Tibial artery (tissue), 4 donors: ENCODE measurements around the gene KLF16.
A peak's percentile ranks its signal among the peaks of the same experiment; 100 is the strongest.

Experiments used
- DNase-seq, 2 donors: peaks; one replicate each; pipeline ENCODE4 v3.0.0-alpha.2; 2019
- H3K27ac ChIP-seq, 2 donors: fragments of 200-600 bp; sonication (generic) in 1 of 2; 1 replicate in 1 of 2; 2 replicates in 1 of 2; pipeline ENCODE4 v1.5.1; 2018 to 2019; ENCODE audit warnings: mild to moderate bottlenecking in 1 of 2
- H3K27me3 ChIP-seq, 2 donors: fragments of 200-600 bp; sonication (generic) in 1 of 2; one replicate each; pipeline versions ENCODE4 v1.5.1 to v1.6.0; 2016 to 2019
- H3K36me3 ChIP-seq, 3 donors: fragments of 200-600 bp; sonication (generic) in 2 of 3; one replicate each; pipeline ENCODE4 v1.5.1; 2016 to 2019; ENCODE audit warnings: mild to moderate bottlenecking in 2 of 3
- H3K4me1 ChIP-seq, 4 donors: fragments of 200-600 bp; sonication (generic) in 2 of 4; 1 replicate in 3 of 4; 2 replicates in 1 of 4; pipeline ENCODE4 v1.5.1; 2016 to 2019
- H3K4me3 ChIP-seq, 2 donors: fragments of 200-600 bp; sonication (generic) in 1 of 2; 1 replicate in 1 of 2; 2 replicates in 1 of 2; pipeline ENCODE4 v1.5.1; 2018 to 2019; ENCODE audit warnings: mild to moderate bottlenecking in 2 of 2
- H3K9me3 ChIP-seq, 3 donors: fragments of 200-600 bp; sonication (generic) in 1 of 3; one replicate each; pipeline ENCODE4 v1.5.1; 2016 to 2019
- CTCF ChIP-seq, 2 experiments: fragments of 200-600 bp in 1 of 2; fragments of 450-650 bp in 1 of 2; IDR thresholded peaks; one replicate each; pipeline ENCODE4 v1.5.1; 2017 to 2019; ENCODE audit warnings: antibody characterized with exemption in 2 of 2, mild to moderate bottlenecking in 1 of 2, moderate library complexity in 1 of 2
- intact Hi-C: fragments of 100-400 bp; cut with DNase I; formaldehyde crosslinking; loops from one replicate; pipeline ENCODE4 v1.15.0; 2023; ENCODE audit warnings: low total_unique reads

The KLF16 gene

GRCh38 chr19:1905110-1905862 is 41.9 kb upstream of the KLF16 start, which contains the start of the genes ADAT3 and SCAMP4:
ADAT3 (plus strand) TSS chr19:1905399; CDS start chr19:1912048, 6,649 bp downstream.
SCAMP4 (plus strand) TSS chr19:1905399; CDS start chr19:1915020, 9,621 bp downstream.
- peak within 1 kb of the TSS; percentile 67 to 82 for H3K27ac ChIP-seq
- H3K36me3 ChIP-seq: no peaks in the 10 kb centered on the region
- H3K4me1 ChIP-seq: peaks cover 0 to 54% (median 18%) of the 10 kb centered on the region in 4 donors
- H3K4me3 ChIP-seq: peak within 1 kb of the TSS; percentile 60 to 77
- H3K27me3 ChIP-seq: no peaks in the 10 kb centered on the region
- no peaks in the 10 kb centered on the region for H3K9me3 ChIP-seq
- TF ChIP-seq CTCF (IDR thresholded peaks at IDR 0.05): no peak
- intact Hi-C loops: no loop called here
- DNase-seq: peak; percentile 98 to 99

GRCh38 chr19:1904860-1905109 is 41.4 kb upstream of the KLF16 start:
- no peaks in the 10 kb centered on the region for H3K36me3 ChIP-seq
- no peaks in the 10 kb centered on the region for H3K27me3 ChIP-seq
- intact Hi-C loops: no loop called here
- peak overlapping the region; percentile 60 to 77 for H3K4me3 ChIP-seq
- no peaks in the 10 kb centered on the region for H3K9me3 ChIP-seq
- peaks cover 0 to 49% (median 18%) of the 10 kb centered on the region in 4 donors for H3K4me1 ChIP-seq
- DNase-seq: no peak
- H3K27ac ChIP-seq: peak overlapping the region; percentile 67 to 82
- TF ChIP-seq CTCF (IDR thresholded peaks at IDR 0.05): no peak

- intact Hi-C loops: no loop called here
- H3K36me3 ChIP-seq: no peaks in the 10 kb centered on the region
- no peaks in the 10 kb centered on the region for H3K27me3 ChIP-seq
- H3K27ac ChIP-seq: peak overlapping the region; percentile 59 to 67
- TF ChIP-seq CTCF (IDR thresholded peaks at IDR 0.05): no peak
- no peaks in the 10 kb centered on the region for H3K9me3 ChIP-seq
- H3K4me1 ChIP-seq: peaks cover 0 to 35% (median 19%) of the 10 kb centered on the region in 4 donors
- H3K4me3 ChIP-seq: no peak overlapping the region
- DNase-seq: no peak
Measured at GRCh38 chr19:1902923-1903322, 39.5 kb upstream of the KLF16 start.

GRCh38 chr19:1901940-1902404 is 38.6 kb upstream of the KLF16 start:
- H3K27ac ChIP-seq: peak overlapping the region in 1 of 2 donors; percentile 67
- intact Hi-C loops: no loop called here
- no peaks in the 10 kb centered on the region for H3K9me3 ChIP-seq
- no peak for TF ChIP-seq CTCF (IDR thresholded peaks at IDR 0.05)
- peak; percentile 75 to 77 for DNase-seq
- H3K27me3 ChIP-seq: no peaks in the 10 kb centered on the region
- H3K4me3 ChIP-seq: no peak overlapping the region
- no peaks in the 10 kb centered on the region for H3K36me3 ChIP-seq
- H3K4me1 ChIP-seq: peaks cover 0 to 41% (median 19%) of the 10 kb centered on the region in 4 donors

GRCh38 chr19:1896508-1896907 is 33.1 kb upstream of the KLF16 start:
- Histone ChIP-seq H3K9me3 (no peaks in the 10 kb centered on the region), H3K36me3 (no peaks in the 10 kb centered on the region), H3K4me3 (no peak overlapping the region), H3K4me1 (peaks cover 0 to 12% (median 3%) of the 10 kb centered on the region in 4 donors), H3K27me3 (no peaks in the 10 kb centered on the region), H3K27ac (no peak overlapping the region)
- intact Hi-C loops: no loop called here
- no peak for TF ChIP-seq CTCF (IDR thresholded peaks at IDR 0.05)
- DNase-seq: no peak
